Stimulated activated effector memory CD8-positive, alpha-beta T cell treated with anti-CD3 and anti-CD28 coated beads, Interleukin-12 subunit alpha, Interleukin-12 subunit beta, amount 100 ng/mL, for 72 hours (primary cell): ENCODE data around the gene SIK2.
A peak's percentile ranks its signal among the peaks of the same experiment; 100 is the strongest.

Source experiments
- ATAC-seq: fragments of 150-1000 bp; cut with Tn5 transposase; 2 replicates; pipeline ENCODE4 v1.10.0; 2021
- DNase-seq, 2 donors: peaks; one replicate each; pipeline ENCODE4 v3.0.0; 2021 to 2022; ENCODE audit warnings: low spot score in 2 of 2
- H3K27ac Mint-ChIP-seq: one replicate; pipeline ENCODE4 v1.8.0; 2022; ENCODE audit warnings: mild to moderate bottlenecking, mixed read lengths
- H3K36me3 Mint-ChIP-seq: one replicate; pipeline ENCODE4 v1.8.0; 2022; ENCODE audit warnings: mild to moderate bottlenecking, mixed read lengths
- H3K4me1 Mint-ChIP-seq: one replicate; pipeline ENCODE4 v1.8.0; 2022; ENCODE audit warnings: mixed read lengths
- H3K4me3 Mint-ChIP-seq: one replicate; pipeline ENCODE4 v1.8.0; 2022; ENCODE audit warnings: mild to moderate bottlenecking, mixed read lengths
- H3K9me3 Mint-ChIP-seq: one replicate; pipeline ENCODE4 v1.8.0; 2022; ENCODE audit warnings: mixed read lengths

SIK2 gene

GRCh38 chr11:111572581-111572980 is 29.7 kb upstream of the SIK2 start:
- DNase-seq = no peak
- Mint-ChIP-seq H3K36me3 (no peaks in the 10 kb centered on the region), H3K27ac (no peak overlapping the region), H3K9me3 (no peaks in the 10 kb centered on the region), H3K4me1 (no peaks in the 10 kb centered on the region), H3K4me3 (no peak overlapping the region)
- ATAC-seq = no peak

GRCh38 chr11:111573821-111574249 is 28.4 kb upstream of the SIK2 start:
- ATAC-seq (no peak), DNase-seq (no peak)
- Mint-ChIP-seq H3K27ac (no peak overlapping the region), H3K9me3 (no peaks in the 10 kb centered on the region), H3K4me3 (no peak overlapping the region), H3K4me1 (no peaks in the 10 kb centered on the region), H3K36me3 (no peaks in the 10 kb centered on the region)

DNA sequence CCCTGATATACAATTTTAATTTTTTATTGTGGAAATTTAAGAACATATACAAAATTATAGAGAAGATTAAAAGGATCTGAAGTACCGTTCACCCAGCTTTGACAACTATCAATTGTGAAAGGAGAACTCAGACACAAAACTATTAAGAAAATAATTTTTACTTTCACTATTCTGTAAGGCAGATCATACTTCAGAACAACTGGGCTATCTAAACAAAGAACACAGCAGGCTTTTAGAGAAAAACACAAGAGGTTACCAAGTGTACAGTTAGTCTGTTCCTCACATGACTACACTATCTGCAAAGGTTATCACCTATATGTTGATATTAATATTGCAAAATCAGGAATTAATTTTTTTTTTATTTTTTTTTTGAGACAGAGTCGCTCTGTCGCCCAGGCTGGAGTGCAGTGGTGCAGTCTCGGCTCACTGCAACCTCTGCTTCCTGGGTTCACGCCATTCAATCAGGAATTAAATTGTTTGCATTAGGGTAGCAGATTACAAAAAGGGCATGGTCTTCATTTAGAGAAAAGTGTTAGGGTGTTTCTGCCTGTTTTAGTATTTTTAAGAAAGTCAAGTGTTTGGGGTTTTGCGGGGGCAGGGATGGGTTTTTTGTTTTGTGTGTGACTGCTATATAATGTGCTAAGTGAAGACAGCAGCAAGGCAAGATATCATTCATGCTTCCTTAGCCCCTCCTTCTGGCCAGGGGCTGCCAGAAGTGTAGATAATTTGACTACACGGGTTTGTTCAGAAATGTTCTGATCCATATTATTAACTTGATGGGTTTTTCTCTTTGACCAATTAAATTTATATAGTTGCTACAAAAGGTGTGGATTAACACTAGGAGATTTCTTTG is 27.6 kb upstream of the SIK2 start:
- H3K4me1 Mint-ChIP-seq = no peaks in the 10 kb centered on the region
- ATAC-seq = no peak
- H3K4me3 Mint-ChIP-seq = no peak overlapping the region
- no peak overlapping the region for H3K27ac Mint-ChIP-seq
- H3K36me3 Mint-ChIP-seq = no peaks in the 10 kb centered on the region
- H3K9me3 Mint-ChIP-seq = no peaks in the 10 kb centered on the region
- no peak for DNase-seq

DNA sequence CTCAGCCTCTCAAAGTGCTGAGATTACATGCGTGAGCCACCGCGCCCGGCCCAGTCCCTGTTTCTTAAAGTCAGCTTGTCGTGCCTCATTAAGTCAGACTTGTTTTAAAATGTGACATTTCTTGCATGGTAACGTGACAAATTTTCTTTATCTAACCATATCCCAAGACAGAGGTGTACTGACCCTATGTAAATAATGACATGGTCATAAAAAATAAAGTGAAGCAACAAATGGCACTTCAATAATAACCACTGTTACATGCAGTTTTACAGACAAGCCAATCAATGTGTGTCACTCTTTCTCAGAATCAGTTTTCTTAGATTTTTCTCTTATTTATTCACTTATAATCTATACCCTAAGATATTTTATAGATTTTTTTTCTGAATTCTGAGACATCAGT is 26.5 kb upstream of the SIK2 start:
- H3K9me3 Mint-ChIP-seq = no peaks in the 10 kb centered on the region
- H3K36me3 Mint-ChIP-seq = no peaks in the 10 kb centered on the region
- H3K4me1 Mint-ChIP-seq = no peaks in the 10 kb centered on the region
- H3K4me3 Mint-ChIP-seq = no peak overlapping the region
- DNase-seq (no peak), ATAC-seq (no peak)
- no peak overlapping the region for H3K27ac Mint-ChIP-seq

GRCh38 chr11:111577821-111578220 is 24.4 kb upstream of the SIK2 start:
- no peak for ATAC-seq
- no peak overlapping the region for H3K27ac Mint-ChIP-seq
- H3K4me3 Mint-ChIP-seq = no peak overlapping the region
- H3K36me3 Mint-ChIP-seq = no peaks in the 10 kb centered on the region
- no peaks in the 10 kb centered on the region for H3K4me1 Mint-ChIP-seq
- no peaks in the 10 kb centered on the region for H3K9me3 Mint-ChIP-seq
- DNase-seq = no peak

DNA sequence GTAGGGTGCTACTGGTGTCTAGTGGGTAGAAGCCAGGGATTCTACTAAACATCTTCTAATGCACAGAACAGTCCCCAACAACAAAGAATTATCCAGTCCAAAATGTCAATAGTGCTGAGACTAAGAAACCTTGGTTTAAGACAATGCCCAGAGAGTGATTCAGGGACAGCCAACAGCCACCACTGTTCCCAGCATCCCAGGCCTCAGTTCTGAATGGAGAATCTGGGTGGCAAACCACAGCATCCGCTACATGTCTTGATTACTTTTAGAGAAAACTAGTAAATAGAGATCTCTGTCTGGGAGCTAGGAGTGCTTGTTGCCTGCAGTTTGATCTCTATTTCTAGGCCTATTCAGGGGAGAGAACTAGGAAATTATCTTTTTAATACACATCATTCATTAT is 20.9 kb upstream of the SIK2 start:
- no peak overlapping the region for H3K4me3 Mint-ChIP-seq
- ATAC-seq = no peak

DNA sequence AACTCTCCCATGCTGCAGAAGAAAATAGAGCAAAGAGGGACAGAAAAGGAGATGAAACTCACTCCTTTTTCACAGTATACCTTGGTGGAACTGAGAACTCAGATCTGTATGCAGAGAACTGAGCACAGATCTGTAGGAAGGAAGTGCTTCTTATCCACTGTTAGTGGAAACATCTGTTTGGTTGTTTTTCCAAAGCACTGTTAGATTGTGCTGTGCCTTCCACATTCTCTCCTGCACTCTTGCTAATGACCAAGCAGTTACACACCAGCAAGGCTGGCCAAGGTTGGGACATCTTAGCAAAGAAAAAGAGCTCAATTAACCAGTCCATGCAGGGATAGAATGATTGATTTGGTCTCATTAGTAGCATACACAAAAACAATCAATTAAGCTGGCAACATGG is 20.1 kb upstream of the SIK2 start:
- no peaks in the 10 kb centered on the region for H3K4me1 Mint-ChIP-seq
- DNase-seq = no peak
- no peak for ATAC-seq
- H3K27ac Mint-ChIP-seq = no peak overlapping the region
- H3K36me3 Mint-ChIP-seq = no peaks in the 10 kb centered on the region
- H3K9me3 Mint-ChIP-seq = no peaks in the 10 kb centered on the region
- H3K4me3 Mint-ChIP-seq = no peak overlapping the region

More for the DNA sequence above, 20.9 kb upstream of the SIK2 start:
- Mint-ChIP-seq H3K27ac (no peak overlapping the region), H3K9me3 (no peaks in the 10 kb centered on the region), H3K4me1 (no peaks in the 10 kb centered on the region), H3K36me3 (no peaks in the 10 kb centered on the region)
- DNase-seq = no peak

DNA sequence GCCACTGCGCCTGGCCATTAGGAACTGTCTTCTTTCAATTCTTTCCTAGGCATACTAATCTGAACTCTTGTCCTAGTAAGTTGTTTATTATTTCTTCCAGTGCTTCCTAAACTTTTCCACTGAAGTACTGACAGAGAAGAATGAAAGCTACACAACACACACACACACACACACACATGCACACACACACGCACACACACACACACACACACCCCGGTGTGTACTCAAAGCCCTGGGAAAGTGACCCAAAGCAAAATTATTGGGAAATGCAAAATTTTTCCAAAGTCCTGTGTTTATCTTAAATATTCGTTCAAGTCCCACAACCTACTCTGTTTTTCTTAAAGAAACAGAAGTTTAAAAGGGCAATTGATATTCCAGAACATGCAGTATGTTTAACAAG is 19.4 kb upstream of the SIK2 start:
- Mint-ChIP-seq H3K4me3 (no peak overlapping the region), H3K36me3 (no peaks in the 10 kb centered on the region), H3K4me1 (no peaks in the 10 kb centered on the region), H3K9me3 (no peaks in the 10 kb centered on the region), H3K27ac (no peak overlapping the region)
- DNase-seq (no peak), ATAC-seq (no peak)

GRCh38 chr11:111585371-111585770 is 16.9 kb upstream of the SIK2 start:
- H3K27ac Mint-ChIP-seq = no peak overlapping the region

GRCh38 chr11:111586388-111586831 is 15.8 kb upstream of the SIK2 start:
- DNase-seq (no peak), ATAC-seq (peak; percentile 60)
- Mint-ChIP-seq H3K9me3 (no peaks in the 10 kb centered on the region), H3K4me3 (no peak overlapping the region), H3K36me3 (no peaks in the 10 kb centered on the region), H3K27ac (no peak overlapping the region), H3K4me1 (no peaks in the 10 kb centered on the region)

More at GRCh38 chr11:111585371-111585770, 16.9 kb upstream of the SIK2 start:
- no peaks in the 10 kb centered on the region for H3K9me3 Mint-ChIP-seq
- H3K4me1 Mint-ChIP-seq = no peaks in the 10 kb centered on the region
- DNase-seq (no peak), ATAC-seq (no peak)
- H3K36me3 Mint-ChIP-seq = no peaks in the 10 kb centered on the region
- H3K4me3 Mint-ChIP-seq = no peak overlapping the region

DNA sequence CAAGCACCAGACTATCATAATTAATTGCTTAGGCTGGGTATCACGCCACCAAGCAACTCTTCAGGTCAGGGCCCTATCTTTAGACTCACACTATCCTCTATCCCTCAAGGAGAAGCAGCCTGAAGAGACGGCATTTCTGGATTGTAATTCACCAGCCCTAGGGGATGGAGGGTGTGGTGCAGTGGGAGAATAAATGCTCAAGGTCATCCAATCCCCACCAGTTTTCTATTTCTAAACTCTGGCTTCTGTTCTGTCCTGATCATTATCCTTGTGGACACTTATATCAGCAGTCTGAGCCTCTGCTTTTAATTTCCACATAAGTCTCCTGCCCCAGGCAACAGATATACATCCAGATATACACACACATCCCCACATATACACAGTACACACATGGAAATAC is 13.1 kb upstream of the SIK2 start:
- H3K36me3 Mint-ChIP-seq = no peaks in the 10 kb centered on the region
- H3K27ac Mint-ChIP-seq = no peak overlapping the region
- H3K4me3 Mint-ChIP-seq = no peak overlapping the region
- DNase-seq (no peak), ATAC-seq (no peak)
- H3K4me1 Mint-ChIP-seq = no peaks in the 10 kb centered on the region
- H3K9me3 Mint-ChIP-seq = no peaks in the 10 kb centered on the region

GRCh38 chr11:111589886-111590499 is 12.3 kb upstream of the SIK2 start:
- DNase-seq (no peak), ATAC-seq (no peak)
- no peaks in the 10 kb centered on the region for H3K9me3 Mint-ChIP-seq
- H3K4me1 Mint-ChIP-seq = no peaks in the 10 kb centered on the region
- H3K4me3 Mint-ChIP-seq = no peak overlapping the region
- no peak overlapping the region for H3K27ac Mint-ChIP-seq
- H3K36me3 Mint-ChIP-seq = no peaks in the 10 kb centered on the region

DNA sequence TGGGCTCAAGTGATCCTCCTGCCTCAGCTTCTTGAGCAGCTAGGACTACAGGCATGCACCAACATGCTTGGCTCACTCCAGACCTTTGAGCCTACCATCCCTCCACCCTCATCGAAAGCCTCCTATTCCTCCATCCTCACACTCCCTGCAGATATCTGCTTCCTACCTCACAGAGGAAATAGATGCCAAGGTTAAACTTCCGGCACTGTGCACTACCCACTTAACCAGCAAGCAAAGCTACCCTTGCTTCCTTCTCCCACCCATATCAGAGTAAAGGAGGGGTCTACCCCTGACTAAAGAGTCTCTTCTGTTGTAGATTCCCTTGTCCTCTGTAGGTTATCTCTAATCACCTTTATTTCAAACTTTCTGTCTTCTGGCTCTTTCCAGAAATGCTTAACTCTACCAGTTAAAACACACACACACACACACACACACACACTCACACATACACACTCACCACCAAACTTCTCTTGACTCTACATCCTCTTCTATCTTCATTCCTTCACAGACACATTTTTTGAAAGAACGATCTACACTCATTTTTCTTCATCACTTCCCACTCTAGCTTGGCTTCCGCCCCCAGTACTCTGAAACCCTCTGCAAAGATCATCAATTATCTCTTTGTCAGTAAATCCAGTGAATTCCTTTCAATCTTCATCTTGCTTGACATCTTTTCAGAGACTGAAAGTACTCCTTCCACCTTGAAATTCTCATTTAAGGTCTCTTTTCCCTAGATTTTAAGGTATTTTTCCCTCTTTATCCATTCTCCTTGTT is 10.9 kb upstream of the SIK2 start:
- Mint-ChIP-seq H3K27ac (no peak overlapping the region), H3K36me3 (no peaks in the 10 kb centered on the region), H3K4me1 (no peaks in the 10 kb centered on the region), H3K4me3 (no peak overlapping the region), H3K9me3 (no peaks in the 10 kb centered on the region)
- ATAC-seq = no peak
- no peak for DNase-seq

- no peak for DNase-seq
- H3K9me3 Mint-ChIP-seq = no peaks in the 10 kb centered on the region
- ATAC-seq = no peak
- no peak overlapping the region for H3K27ac Mint-ChIP-seq
- H3K4me1 Mint-ChIP-seq = no peaks in the 10 kb centered on the region
- no peaks in the 10 kb centered on the region for H3K36me3 Mint-ChIP-seq
- no peak overlapping the region for H3K4me3 Mint-ChIP-seq
These were observed 9.8 kb upstream of the SIK2 start for GRCh38 chr11:111592491-111592890.

DNA sequence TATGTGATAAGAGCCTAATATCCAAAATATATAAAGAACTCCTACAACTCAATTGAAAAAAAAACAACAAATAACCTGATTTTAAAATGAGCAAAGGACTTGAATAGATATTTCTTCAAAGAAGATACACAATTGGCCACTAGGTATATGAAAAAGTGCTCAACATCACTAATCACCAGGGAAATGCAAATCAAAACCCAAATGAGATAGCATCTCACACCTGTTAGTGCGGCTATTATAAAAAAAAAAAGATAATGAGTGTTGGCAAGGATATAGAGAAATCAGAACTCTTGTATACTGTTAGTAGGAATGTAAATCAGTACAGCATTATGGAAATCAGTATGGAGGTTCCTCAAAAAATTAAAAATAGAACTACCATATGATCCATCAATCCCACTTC is 5.9 kb upstream of the SIK2 start:
- no peaks in the 10 kb centered on the region for H3K9me3 Mint-ChIP-seq
- H3K27ac Mint-ChIP-seq = no peak overlapping the region
- H3K4me1 Mint-ChIP-seq = peaks cover 8% of the 10 kb centered on the region
- no peak overlapping the region for H3K4me3 Mint-ChIP-seq
- ATAC-seq = no peak
- no peak for DNase-seq
- H3K36me3 Mint-ChIP-seq = no peaks in the 10 kb centered on the region
